ENCODE results near the gene CENPP. TPM values are rescaled to one million over a fixed set of nuclear protein-coding genes. Genes with fewer than 3 reads are reported as not detected.
A peak's percentile ranks its signal among the peaks of the same experiment; 100 is the strongest.

The CENPP gene
- total RNA-seq, 1 donor, result 5.4 TPM

- peak overlapping the region; percentile 86 for H3K4me2 ChIP-seq (ENCODE audit: insufficient read depth, low read length)
- no peaks in the 10 kb centered on the region for H3K27me3 ChIP-seq (ENCODE audit: insufficient read depth, low read length)
- peaks cover 14% of the 10 kb centered on the region for H4K20me1 ChIP-seq (ENCODE audit: insufficient read depth, low read length)
- peak overlapping the region; percentile 81 for H3K4me3 ChIP-seq (ENCODE audit: insufficient read depth, low read length)
- no peak for DNase-seq (ENCODE audit: insufficient read length, low spot score, missing footprints)
- H3K36me3 ChIP-seq (ENCODE audit: insufficient read depth, low read length), result peaks cover 38% of the 10 kb centered on the region
- peaks cover 61% of the 10 kb centered on the region for H3K79me2 ChIP-seq (ENCODE audit: insufficient read depth, low read length)
- H2AFZ ChIP-seq (ENCODE audit: low read length), result peak overlapping the region; percentile 64
- H3K4me1 ChIP-seq (ENCODE audit: insufficient read depth, low read length), result peaks cover 23% of the 10 kb centered on the region
- no peak for TF ChIP-seq CTCF (IDR thresholded peaks at IDR 0.05; ENCODE audit: extremely low read depth, low read depth, low read length)
- H3K9me3 ChIP-seq (ENCODE audit: low read depth, low read length), result no peaks in the 10 kb centered on the region
- peak overlapping the region; percentile 93 for H3K27ac ChIP-seq (ENCODE audit: low read depth, low read length)
Observed at GRCh38 chr9:92293075-92293354, 32.7 kb upstream of the CENPP start.

- peak within 1 kb of the TSS; percentile 93 for H3K27ac ChIP-seq (ENCODE audit: low read depth, low read length)
- peak; percentile 97 for DNase-seq (ENCODE audit: insufficient read length, low spot score, missing footprints)
- peaks cover 38% of the 10 kb centered on the region for H3K36me3 ChIP-seq (ENCODE audit: insufficient read depth, low read length)
- peak within 1 kb of the TSS; percentile 86 for H3K4me2 ChIP-seq (ENCODE audit: insufficient read depth, low read length)
- H3K4me1 ChIP-seq (ENCODE audit: insufficient read depth, low read length), result peaks cover 23% of the 10 kb centered on the region
- peak within 1 kb of the TSS; percentile 81 for H3K4me3 ChIP-seq (ENCODE audit: insufficient read depth, low read length)
- peak within 1 kb of the TSS; percentile 88 for H2AFZ ChIP-seq (ENCODE audit: low read length)
- no peaks in the 10 kb centered on the region for H3K9me3 ChIP-seq (ENCODE audit: low read depth, low read length)
- H3K27me3 ChIP-seq (ENCODE audit: insufficient read depth, low read length), result no peaks in the 10 kb centered on the region
- TF ChIP-seq CTCF (IDR thresholded peaks at IDR 0.05; ENCODE audit: extremely low read depth, low read depth, low read length), result peak; percentile 31
- H3K79me2 ChIP-seq (ENCODE audit: insufficient read depth, low read length), result peaks cover 54% of the 10 kb centered on the region
- H4K20me1 ChIP-seq (ENCODE audit: insufficient read depth, low read length), result peaks cover 14% of the 10 kb centered on the region
Observed at GRCh38 chr9:92293452-92294296, 32.1 kb upstream of the CENPP start, which contains the start of gene IARS1. Gene IARS1 (minus strand): TSS chr9:92293697. CDS start chr9:92289419, 4,278 bp downstream.

GRCh38 chr9:92294297-92294676 lies 31.5 kb upstream of the CENPP start:
- DNase-seq (ENCODE audit: insufficient read length, low spot score, missing footprints), result no peak
- Histone ChIP-seq H3K27me3 (ENCODE audit: insufficient read depth, low read length) (no peaks in the 10 kb centered on the region), H3K4me3 (ENCODE audit: insufficient read depth, low read length) (peak overlapping the region; percentile 81), H3K36me3 (ENCODE audit: insufficient read depth, low read length) (peaks cover 38% of the 10 kb centered on the region), H2AFZ (ENCODE audit: low read length) (peak overlapping the region; percentile 88), H3K79me2 (ENCODE audit: insufficient read depth, low read length) (peaks cover 48% of the 10 kb centered on the region), H3K4me2 (ENCODE audit: insufficient read depth, low read length) (peak overlapping the region; percentile 86), H3K4me1 (ENCODE audit: insufficient read depth, low read length) (peaks cover 23% of the 10 kb centered on the region), H4K20me1 (ENCODE audit: insufficient read depth, low read length) (peaks cover 14% of the 10 kb centered on the region), H3K27ac (ENCODE audit: low read depth, low read length) (peak overlapping the region; percentile 93), H3K9me3 (ENCODE audit: low read depth, low read length) (no peaks in the 10 kb centered on the region)
- TF ChIP-seq CTCF (IDR thresholded peaks at IDR 0.05; ENCODE audit: extremely low read depth, low read depth, low read length), result no peak

GRCh38 chr9:92295240-92295790 lies 30.4 kb upstream of the CENPP start:
- H4K20me1 ChIP-seq (ENCODE audit: insufficient read depth, low read length), result peaks cover 11% of the 10 kb centered on the region
- H3K4me2 ChIP-seq (ENCODE audit: insufficient read depth, low read length), result peak overlapping the region; percentile 86
- no peak overlapping the region for H3K4me3 ChIP-seq (ENCODE audit: insufficient read depth, low read length)
- peaks cover 40% of the 10 kb centered on the region for H3K36me3 ChIP-seq (ENCODE audit: insufficient read depth, low read length)
- H3K79me2 ChIP-seq (ENCODE audit: insufficient read depth, low read length), result peaks cover 38% of the 10 kb centered on the region
- TF ChIP-seq CTCF (IDR thresholded peaks at IDR 0.05; ENCODE audit: extremely low read depth, low read depth, low read length), result no peak
- DNase-seq (ENCODE audit: insufficient read length, low spot score, missing footprints), result no peak
- no peaks in the 10 kb centered on the region for H3K9me3 ChIP-seq (ENCODE audit: low read depth, low read length)
- H2AFZ ChIP-seq (ENCODE audit: low read length), result no peak overlapping the region
- peaks cover 20% of the 10 kb centered on the region for H3K4me1 ChIP-seq (ENCODE audit: insufficient read depth, low read length)
- peak overlapping the region; percentile 93 for H3K27ac ChIP-seq (ENCODE audit: low read depth, low read length)
- H3K27me3 ChIP-seq (ENCODE audit: insufficient read depth, low read length), result no peaks in the 10 kb centered on the region

All from osteoblast (primary cell).